Adrenal gland (tissue), 5 donors: ENCODE measurements around the gene BTBD9.

Experiments
- CTCF ChIP-seq, 6 experiments: fragments of 450-650 bp in 4 of 6; fragments of 200-600 bp in 2 of 6; sonication (generic) in 1 of 6; IDR thresholded peaks; 1 replicate in 5 of 6; 2 replicates in 1 of 6; pipeline versions ENCODE4 v1.5.1 to v1.8.0; 2016 to 2021; ENCODE audit warnings: antibody characterized with exemption in 6 of 6, mild to moderate bottlenecking in 2 of 6, moderate library complexity in 1 of 6
- POLR2A ChIP-seq, 2 donors: fragments of 450-650 bp; IDR thresholded peaks; one replicate each; pipeline ENCODE4 v1.6.1; 2017; ENCODE audit warnings: antibody characterized with exemption in 2 of 2, mild to moderate bottlenecking in 2 of 2, moderate library complexity in 1 of 2
- donor health status: DM: no; HTN: no; CAD: no.

GRCh38 chr6:38593409-38593808, 46.3 kb downstream of the BTBD9 start:
- TF ChIP-seq CTCF (IDR thresholded peaks at IDR 0.05) = no peak
- no peak for TF ChIP-seq POLR2A (IDR thresholded peaks at IDR 0.05)
